CD4-positive, CD25-positive, alpha-beta regulatory T cell (primary cell): ENCODE measurements around the gene TNRC6A. TPM values are rescaled to one million over a fixed set of nuclear protein-coding genes. Genes with fewer than 3 reads are reported as not detected.
"Not testable (repeated sequence)": the region's sequence is repeated elsewhere in the genome, so short reads cannot be mapped to it uniquely, and the experiment has no call there.

Experiments used
- ATAC-seq, 2 donors: fragments of 150-1000 bp; cut with Tn5 transposase; one replicate each; pipeline ENCODE4 v1.10.0; 2021; ENCODE audit warnings: low read depth in 2 of 2, moderate number of reproducible peaks in 2 of 2, moderate library complexity in 1 of 2
- DNase-seq, 3 donors: peaks; one replicate each; pipeline versions ENCODE4 v3.0.0 to v3.0.0-alpha.2; 2012 to 2022; ENCODE audit warnings: mixed read lengths in 1 of 3
- H3K27ac ChIP-seq: one replicate; pipeline ENCODE4 v1.7.0; 2013; ENCODE audit warnings: mild to moderate bottlenecking, low read length; ENCODE audit not compliant: insufficient read depth, poor library complexity, severe bottlenecking
- H3K27me3 ChIP-seq: one replicate; pipeline ENCODE4 v1.7.0; 2013; ENCODE audit warnings: low read length; ENCODE audit not compliant: control insufficient read depth, insufficient read depth
- H3K36me3 ChIP-seq: one replicate; pipeline ENCODE4 v1.7.0; 2013; ENCODE audit warnings: mild to moderate bottlenecking, low read length, moderate library complexity; ENCODE audit not compliant: control insufficient read depth, insufficient read depth
- H3K4me1 ChIP-seq: 2 replicates; pipeline ENCODE4 v1.7.0; 2013; ENCODE audit warnings: mild to moderate bottlenecking, low read length; ENCODE audit not compliant: insufficient read depth, control insufficient read depth, poor library complexity, severe bottlenecking
- H3K4me3 ChIP-seq: one replicate; pipeline ENCODE4 v1.7.0; 2013; ENCODE audit warnings: low read depth, mild to moderate bottlenecking, low read length, moderate library complexity
- H3K9me3 ChIP-seq, 2 experiments: 1 replicate in 1 of 2; 2 replicates in 1 of 2; pipeline ENCODE4 v1.7.0; 2013; ENCODE audit warnings: low read length in 2 of 2, mild to moderate bottlenecking in 1 of 2, moderate library complexity in 1 of 2; ENCODE audit not compliant: control insufficient read depth in 2 of 2
- H3K27ac Mint-ChIP-seq, 3 donors: one replicate each; pipeline ENCODE4 v1.8.0; 2020 to 2022; ENCODE audit warnings: mild to moderate bottlenecking in 3 of 3, mixed read lengths in 3 of 3, moderate library complexity in 2 of 3
- H3K27me3 Mint-ChIP-seq: one replicate; pipeline ENCODE4 v1.8.0; 2022; ENCODE audit warnings: mild to moderate bottlenecking, mixed read lengths
- H3K36me3 Mint-ChIP-seq: one replicate; pipeline ENCODE4 v1.8.0; 2020; ENCODE audit warnings: mixed read lengths
- H3K4me1 Mint-ChIP-seq, 4 donors: one replicate each; pipeline ENCODE4 v1.8.0; 2020 to 2022; ENCODE audit warnings: mixed read lengths in 4 of 4, mild to moderate bottlenecking in 1 of 4
- H3K4me3 Mint-ChIP-seq, 4 donors: one replicate each; pipeline ENCODE4 v1.8.0; 2020 to 2022; ENCODE audit warnings: mild to moderate bottlenecking in 4 of 4, mixed read lengths in 4 of 4, moderate library complexity in 3 of 4
- H3K9me3 Mint-ChIP-seq, 7 donors: one replicate each; pipeline ENCODE4 v1.8.0; 2020 to 2022; ENCODE audit warnings: mixed read lengths in 7 of 7, mild to moderate bottlenecking in 3 of 7, moderate library complexity in 2 of 7
- polyA plus RNA-seq, 4 donors: library from polyadenylated mRNA; unstranded; fragments of 300-500 nt; fragmentation: Illumina TruSeq; gene quantifications; one replicate each; pipeline ENCODE4 v1.2.3, GENCODE V29; 2021
- total RNA-seq: library from RNA; stranded (reverse); gene quantifications from one replicate; pipeline ENCODE4 v1.2.3, GENCODE V29; 2022

TNRC6A gene
- total and polyA plus RNA-seq, 5 donors from 2014 or later: 7.2 to 89.0 (median 10.4) TPM

DNA sequence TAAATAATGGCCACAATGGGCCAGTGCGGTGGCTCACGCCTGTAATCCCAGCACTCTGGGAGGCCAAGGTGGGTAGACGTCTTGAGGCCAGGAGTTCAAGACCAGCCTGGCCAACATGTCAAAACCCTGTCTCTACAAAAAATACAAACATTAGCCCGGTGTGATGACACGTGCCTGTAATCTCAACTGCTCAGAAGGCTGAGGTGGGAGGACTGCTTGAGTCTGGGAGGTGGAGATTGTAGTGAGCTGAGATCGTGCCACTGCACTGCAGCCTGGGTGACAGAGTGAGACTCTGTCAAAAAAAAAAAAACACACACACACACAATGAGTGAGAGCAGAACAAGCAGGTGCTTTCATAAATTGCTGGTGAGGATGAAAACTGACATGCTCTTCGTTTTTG, 21.7 kb upstream of the TNRC6A start:
- not testable (repeated sequence) for H3K27ac ChIP-seq, H3K27me3 Mint-ChIP-seq, H3K27ac Mint-ChIP-seq, H3K4me1 ChIP-seq, H3K36me3 ChIP-seq, H3K27me3 ChIP-seq, H3K9me3 Mint-ChIP-seq, H3K4me3 Mint-ChIP-seq, H3K4me1 Mint-ChIP-seq, H3K9me3 ChIP-seq, H3K4me3 ChIP-seq, ATAC-seq, H3K36me3 Mint-ChIP-seq, DNase-seq

DNA sequence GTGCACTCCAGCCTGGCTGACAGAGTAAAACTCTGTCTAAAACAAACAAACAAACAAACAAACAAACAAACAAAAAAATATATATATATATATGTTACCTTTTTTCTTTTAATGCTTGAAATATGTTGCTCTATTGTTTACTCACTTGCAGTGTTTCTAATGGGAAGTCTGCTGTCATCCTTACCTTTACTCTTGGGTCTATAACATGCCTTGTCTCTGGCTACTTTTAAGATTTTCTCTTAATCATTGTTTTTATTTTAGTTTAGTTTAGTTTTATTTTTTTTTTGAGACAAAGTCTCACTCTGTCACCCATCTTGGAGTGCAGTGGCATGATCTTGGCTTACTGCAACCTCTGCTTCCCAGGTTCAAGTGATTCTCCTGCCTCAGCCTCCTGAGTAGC, 16.1 kb upstream of the TNRC6A start:
- H3K4me3 Mint-ChIP-seq: no peak overlapping the region
- Histone ChIP-seq H3K27ac (no peak overlapping the region), H3K4me1 (no peaks in the 10 kb centered on the region), H3K9me3 (peaks cover 0 to 2% of the 10 kb centered on the region in 2 experiments), H3K36me3 (no peaks in the 10 kb centered on the region), H3K27me3 (no peaks in the 10 kb centered on the region), H3K4me3 (no peak overlapping the region)
- H3K4me1 Mint-ChIP-seq: no peaks in the 10 kb centered on the region
- DNase-seq: no peak
- H3K27ac Mint-ChIP-seq: no peak overlapping the region
- no peaks in the 10 kb centered on the region for H3K36me3 Mint-ChIP-seq
- ATAC-seq: no peak
- peaks cover 4% of the 10 kb centered on the region for H3K27me3 Mint-ChIP-seq
- peaks cover 0 to 4% (median 2%) of the 10 kb centered on the region in 7 donors for H3K9me3 Mint-ChIP-seq

DNA sequence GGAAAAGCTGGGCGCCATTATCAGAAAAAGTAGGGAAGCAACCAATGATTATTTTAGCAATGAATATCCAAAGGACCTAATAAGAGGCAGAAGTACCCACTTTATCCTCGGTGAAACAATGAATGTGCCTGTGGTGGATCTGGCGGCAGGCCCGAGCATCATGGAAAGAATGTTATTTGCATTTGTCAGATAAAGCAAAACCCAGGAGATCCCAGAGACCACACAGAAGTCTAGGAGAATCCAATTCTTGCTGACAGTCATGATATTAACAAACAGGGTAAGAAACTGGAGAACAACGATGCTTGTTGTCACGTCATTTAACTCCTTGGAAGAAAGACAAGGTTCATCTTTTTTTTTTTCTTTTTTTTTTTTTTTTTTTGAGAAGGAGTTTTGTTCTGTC, 12.0 kb upstream of the TNRC6A start:
- peak overlapping the region in 1 of 4 donors; percentile 11 for H3K4me3 Mint-ChIP-seq
- Histone ChIP-seq H3K27me3 (no peaks in the 10 kb centered on the region), H3K4me3 (no peak overlapping the region), H3K9me3 (peaks cover 0 to 2% of the 10 kb centered on the region in 2 experiments), H3K27ac (no peak overlapping the region), H3K36me3 (no peaks in the 10 kb centered on the region), H3K4me1 (no peaks in the 10 kb centered on the region)
- no peaks in the 10 kb centered on the region for H3K36me3 Mint-ChIP-seq
- peaks cover 0 to 6% (median 0%) of the 10 kb centered on the region in 4 donors for H3K4me1 Mint-ChIP-seq
- peaks cover 0 to 4% (median 3%) of the 10 kb centered on the region in 7 donors for H3K9me3 Mint-ChIP-seq
- peaks cover 4% of the 10 kb centered on the region for H3K27me3 Mint-ChIP-seq
- DNase-seq: no peak
- no peak for ATAC-seq
- H3K27ac Mint-ChIP-seq: no peak overlapping the region

DNA sequence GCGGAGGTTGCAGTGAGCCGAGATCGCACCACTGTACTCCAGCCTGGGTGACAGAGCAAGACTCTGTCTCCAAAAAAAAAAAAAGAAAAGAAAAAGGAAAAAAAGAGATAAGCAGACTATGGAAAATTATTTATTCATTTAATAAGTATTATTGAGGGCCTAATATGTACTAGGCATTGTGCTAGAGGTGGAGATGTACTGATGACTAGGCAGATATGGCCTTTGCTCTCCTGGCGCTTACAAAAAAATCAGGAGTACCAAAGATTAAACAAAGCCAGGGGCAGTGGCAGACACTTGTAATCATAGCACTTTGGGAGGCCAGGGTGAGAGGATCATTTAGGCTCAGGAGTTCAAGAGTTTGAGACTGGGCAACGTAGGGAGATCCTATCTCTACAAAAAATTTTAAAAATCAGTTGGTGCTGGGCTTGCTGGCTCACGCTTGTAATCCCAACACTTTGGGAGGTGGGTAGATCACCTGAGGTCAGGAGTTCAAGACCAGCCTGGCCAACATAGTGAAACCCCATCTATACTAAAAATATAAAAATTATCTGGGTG, 10.4 kb upstream of the TNRC6A start:
- no peaks in the 10 kb centered on the region for H3K36me3 ChIP-seq
- H3K27me3 Mint-ChIP-seq: peaks cover 4% of the 10 kb centered on the region
- H3K4me3 Mint-ChIP-seq: no peak overlapping the region
- no peak overlapping the region for H3K27ac Mint-ChIP-seq
- no peak overlapping the region for H3K27ac ChIP-seq
- peaks cover 0 to 6% (median 0%) of the 10 kb centered on the region in 4 donors for H3K4me1 Mint-ChIP-seq
- H3K9me3 ChIP-seq: no peaks in the 10 kb centered on the region
- no peak for ATAC-seq
- H3K36me3 Mint-ChIP-seq: no peaks in the 10 kb centered on the region
- no peak for DNase-seq
- H3K4me3 ChIP-seq: no peak overlapping the region
- no peaks in the 10 kb centered on the region for H3K4me1 ChIP-seq
- H3K9me3 Mint-ChIP-seq: peaks cover 0 to 3% (median 0%) of the 10 kb centered on the region in 7 donors
- H3K27me3 ChIP-seq: no peaks in the 10 kb centered on the region

DNA sequence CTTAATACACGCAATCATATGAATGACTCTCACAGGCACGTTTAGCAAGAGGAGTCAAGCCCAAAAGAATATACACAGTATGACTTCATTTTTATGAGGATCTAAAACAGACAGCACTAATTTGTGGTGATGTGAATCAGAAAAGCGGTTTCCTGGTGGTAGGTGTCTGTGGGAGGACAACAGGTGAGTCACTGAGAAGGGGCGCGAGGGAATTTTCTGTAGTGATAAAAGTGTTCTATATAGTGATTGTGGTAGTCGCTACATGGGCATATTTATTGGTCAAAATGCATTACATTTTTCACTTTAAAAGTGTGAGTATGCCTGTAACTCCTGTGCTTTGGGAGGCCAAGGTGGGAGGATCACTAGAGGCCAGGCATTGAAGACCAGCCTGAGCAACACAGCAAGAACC, 7.6 kb upstream of the TNRC6A start:
- Histone ChIP-seq H3K36me3 (no peaks in the 10 kb centered on the region), H3K27ac (no peak overlapping the region), H3K9me3 (no peaks in the 10 kb centered on the region), H3K27me3 (no peaks in the 10 kb centered on the region), H3K4me3 (no peak overlapping the region), H3K4me1 (no peaks in the 10 kb centered on the region)
- Mint-ChIP-seq H3K4me1 (peaks cover 0 to 12% (median 0%) of the 10 kb centered on the region in 4 donors), H3K4me3 (no peak overlapping the region), H3K27me3 (peaks cover 4% of the 10 kb centered on the region), H3K27ac (peak overlapping the region in 1 of 3 donors; percentile 48), H3K9me3 (peaks cover 0 to 2% (median 0%) of the 10 kb centered on the region in 7 donors), H3K36me3 (no peaks in the 10 kb centered on the region)
- DNase-seq: peak in 1 of 3 donors; percentile 29
- peak; percentile 28 to 76 for ATAC-seq

DNA sequence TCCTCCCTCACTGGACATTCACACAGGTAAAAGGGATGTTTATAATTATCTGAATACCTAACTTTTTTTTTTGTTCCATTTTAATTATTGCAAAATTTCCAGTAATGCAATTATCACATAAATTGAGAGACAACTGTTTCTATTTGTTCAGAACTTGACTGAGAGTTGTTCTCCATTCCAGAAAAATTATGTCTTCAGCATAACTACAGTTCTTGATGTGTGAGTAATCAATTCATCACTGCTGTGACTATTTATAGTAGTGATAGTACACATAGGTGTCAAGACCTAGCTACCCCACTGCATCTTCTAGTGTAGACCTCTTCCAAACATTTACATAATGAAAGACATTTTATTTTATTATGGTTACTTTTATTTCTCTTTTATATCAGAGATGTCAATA, 5.8 kb upstream of the TNRC6A start:
- Mint-ChIP-seq H3K4me3 (peak overlapping the region in 1 of 4 donors; percentile 40), H3K27ac (no peak overlapping the region), H3K4me1 (peaks cover 3 to 15% (median 5%) of the 10 kb centered on the region in 4 donors), H3K36me3 (no peaks in the 10 kb centered on the region), H3K27me3 (peaks cover under 1% of the 10 kb centered on the region), H3K9me3 (peaks cover 0 to 2% (median 0%) of the 10 kb centered on the region in 7 donors)
- no peaks in the 10 kb centered on the region for H3K27me3 ChIP-seq
- no peak overlapping the region for H3K4me3 ChIP-seq
- H3K9me3 ChIP-seq: no peaks in the 10 kb centered on the region
- H3K4me1 ChIP-seq: peaks cover 2% of the 10 kb centered on the region
- DNase-seq: no peak
- H3K36me3 ChIP-seq: no peaks in the 10 kb centered on the region
- no peak for ATAC-seq
- no peak overlapping the region for H3K27ac ChIP-seq

DNA sequence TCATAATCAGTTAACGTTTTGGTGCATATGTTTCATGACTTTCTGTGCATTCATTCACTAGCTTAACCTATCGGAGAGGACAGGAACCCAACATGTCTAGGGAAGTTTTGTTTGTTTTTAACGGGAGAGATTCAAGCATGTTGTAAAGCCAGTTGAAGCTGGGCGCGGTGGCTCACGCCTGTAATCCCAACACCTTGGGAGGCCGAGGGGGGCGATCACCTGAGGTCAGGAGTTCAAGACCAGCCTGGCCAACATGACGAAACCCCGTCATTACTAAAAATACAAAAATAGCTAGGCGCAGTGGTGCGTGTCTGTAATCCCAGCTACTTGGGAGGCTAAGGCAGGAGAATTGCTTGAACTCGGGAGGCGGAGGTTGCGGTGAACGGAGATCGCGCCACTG, 1.4 kb upstream of the TNRC6A start:
- Mint-ChIP-seq H3K9me3 (peaks cover 0 to 3% (median 0%) of the 10 kb centered on the region in 7 donors), H3K36me3 (peaks cover 4% of the 10 kb centered on the region), H3K27me3 (peaks cover 12% of the 10 kb centered on the region), H3K4me1 (peaks cover 21 to 38% (median 32%) of the 10 kb centered on the region in 4 donors), H3K4me3 (peak overlapping the region; percentile 62 to 66 (median 65)), H3K27ac (peak overlapping the region in 1 of 3 donors; percentile 69)
- peaks cover 28% of the 10 kb centered on the region for H3K4me1 ChIP-seq
- H3K27ac ChIP-seq: no peak overlapping the region
- no peaks in the 10 kb centered on the region for H3K9me3 ChIP-seq
- no peak for ATAC-seq
- DNase-seq: no peak
- H3K36me3 ChIP-seq: peaks cover 7% of the 10 kb centered on the region
- no peak overlapping the region for H3K4me3 ChIP-seq
- H3K27me3 ChIP-seq: no peaks in the 10 kb centered on the region

DNA sequence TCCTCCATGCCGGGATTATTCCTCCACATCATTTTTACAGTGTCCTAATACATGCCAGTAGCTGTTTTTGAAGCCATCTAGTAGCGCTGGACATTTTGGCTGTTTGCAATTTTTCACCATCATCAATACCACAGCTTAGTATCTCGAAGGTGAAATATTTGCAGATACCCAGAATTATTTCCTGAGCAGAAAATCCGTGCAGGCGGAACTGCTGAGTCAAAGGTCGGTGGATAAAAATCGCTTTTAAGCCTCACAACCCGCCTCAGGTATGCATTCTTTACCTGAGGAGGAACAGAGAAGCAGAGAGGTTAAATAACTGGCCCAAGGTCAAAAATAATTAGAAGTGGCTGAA, 584 bp upstream of the TNRC6A start:
- Mint-ChIP-seq H3K4me3 (peak overlapping the region; percentile 93 to 98 (median 95)), H3K36me3 (peaks cover 10% of the 10 kb centered on the region), H3K4me1 (peaks cover 29 to 46% (median 40%) of the 10 kb centered on the region in 4 donors), H3K27me3 (peaks cover 12% of the 10 kb centered on the region), H3K9me3 (peaks cover 0 to 3% (median 0%) of the 10 kb centered on the region in 7 donors), H3K27ac (peak overlapping the region; percentile 83 to 97 (median 97))
- ATAC-seq: peak in 1 of 2 donors; percentile 11
- Histone ChIP-seq H3K9me3 (no peaks in the 10 kb centered on the region), H3K27me3 (no peaks in the 10 kb centered on the region), H3K27ac (peak overlapping the region; percentile 94), H3K4me3 (peak overlapping the region; percentile 89), H3K4me1 (peaks cover 29% of the 10 kb centered on the region), H3K36me3 (peaks cover 12% of the 10 kb centered on the region)
- DNase-seq: peak in 1 of 3 donors; percentile 3
